ENCODE results near the gene PTPRZ1. TPM values are rescaled to one million over a fixed set of nuclear protein-coding genes. Genes with fewer than 3 reads are reported as not detected.

Gene PTPRZ1
- total and polyA plus RNA-seq, 2 of the 8 experiments (the other 6 are each of a cell fraction or from before 2014, with no cell fraction given) = 112 to 135 TPM

GRCh38 chr7:121914676-121915279, 41.8 kb downstream of the PTPRZ1 start:
- H3K4me3 ChIP-seq (ENCODE audit: extremely low read depth in 1 of 4, insufficient read depth in 2 of 4, low read depth in 3 of 4, low read length in 4 of 4) = no peak overlapping the region
- no peaks in the 10 kb centered on the region for H3K27me3 ChIP-seq (replicated peaks in 1 of 4; ENCODE audit: control insufficient read depth in 3 of 4, extremely low read depth in 1 of 4, insufficient read depth in 3 of 4, low read length in 3 of 4)
- peaks cover 0 to 9% (median 5%) of the 10 kb centered on the region in 4 experiments; a peak in 3 of 7 replicates for H3K4me1 ChIP-seq (replicated peaks in 1 of 4; ENCODE audit: control insufficient read depth in 3 of 4, insufficient read depth in 4 of 4, low read length in 3 of 4)
- H3K4ac ChIP-seq (replicated peaks; ENCODE audit: insufficient read length, low read depth, low read length) = no peak overlapping the region
- ChIA-PET CTCF (ENCODE audit: partially characterized antibody) (interaction anchor here (0.6 to 1.3 kb wide), 4 partner anchors 39 to 485 kb away, joined by 3 to 4 read pairs (median 4); no protein-coding TSS in a partner anchor), POLR2A (ENCODE audit: partially characterized antibody) (interaction anchor here (1.1 to 3.0 kb wide), 4 partner anchors 10 to 53 kb away, joined by 4 to 19 read pairs (median 4); no protein-coding TSS in a partner anchor)
- no peak overlapping the region for H4K5ac ChIP-seq (ENCODE audit: insufficient read length, low read depth, low read length)
- H3K18ac ChIP-seq (ENCODE audit: extremely low read depth, low read length) = no peak overlapping the region
- H4K20me1 ChIP-seq (replicated peaks in 1 of 2; ENCODE audit: control insufficient read depth in 1 of 2, insufficient read depth in 2 of 2, low read length in 2 of 2) = no peaks in the 10 kb centered on the region
- H3K4me2 ChIP-seq (ENCODE audit: insufficient read depth in 1 of 2, low read depth in 2 of 2, low read length in 2 of 2) = no peak overlapping the region
- 85% methylated on average over 6 of the region's 6 CpGs; no CpG with 5 or more reads in 1 of the 2 experiments for WGBS, 2 experiments (ENCODE audit: extremely low coverage in 1 of 2, insufficient coverage in 1 of 2, insufficient read length in 1 of 2, insufficient replicate concordance in 2 of 2, low coverage in 1 of 2, low lambda C conversion rate in 2 of 2, missing lambda C conversion rate in 1 of 2)
- DNase-seq (ENCODE audit: low read depth in 1 of 2, low spot score in 2 of 2) = no peak
- H4K8ac ChIP-seq (ENCODE audit: extremely low read depth, insufficient read depth, low read length) = no peak overlapping the region
- no peaks in the 10 kb centered on the region for H3K9me3 ChIP-seq (ENCODE audit: insufficient read depth in 2 of 2, low read depth in 1 of 2, low read length in 1 of 2)
- no peaks in the 10 kb centered on the region for H3K23me2 ChIP-seq (ENCODE audit: low read depth, low read length)
- H3K79me2 ChIP-seq (ENCODE audit: control insufficient read depth in 1 of 2, insufficient read depth in 2 of 2, low read length in 2 of 2) = peaks cover 0 to 90% of the 10 kb centered on the region in 2 experiments; a peak in 2 of 4 replicates
- no peak overlapping the region for H3K14ac ChIP-seq (ENCODE audit: insufficient read length)
- no peak overlapping the region for H3K23ac ChIP-seq (ENCODE audit: insufficient read length)
- H2BK15ac ChIP-seq (ENCODE audit: low read length) = no peak overlapping the region
- H2AK5ac ChIP-seq (ENCODE audit: low read depth, low read length) = no peak overlapping the region
- no peak for TF ChIP-seq CBX5 (IDR thresholded peaks at IDR 0.05; ENCODE audit: low read depth, low read length)
- no peak for FAIRE-seq
- H2BK12ac ChIP-seq (ENCODE audit: low read depth, low read length) = no peak overlapping the region; the same call in 1 of the 2 replicates
- no peaks in the 10 kb centered on the region for H3K79me1 ChIP-seq (ENCODE audit: low read depth, low read length)
- H3K36me3 ChIP-seq (ENCODE audit: control insufficient read depth in 2 of 4, insufficient read depth in 4 of 4, low read length in 3 of 4) = no peaks in the 10 kb centered on the region
- H2BK5ac ChIP-seq (ENCODE audit: low read depth, low read length) = no peak overlapping the region
- H2BK20ac ChIP-seq (ENCODE audit: low read length) = no peak overlapping the region
- H2BK120ac ChIP-seq (replicated peaks; ENCODE audit: low read depth, low read length) = no peak overlapping the region
- no peak overlapping the region; a peak in 1 of 7 replicates for H3K9ac ChIP-seq (replicated peaks in 1 of 4; ENCODE audit: extremely low read depth in 1 of 4, low read depth in 3 of 4, low read length in 3 of 4)
- no peak overlapping the region for H3K27ac ChIP-seq (ENCODE audit: low read depth, low read length)
- no peak overlapping the region for H4K91ac ChIP-seq (replicated peaks; ENCODE audit: insufficient read length, low read length)
- no peak overlapping the region for H2AFZ ChIP-seq (ENCODE audit: low read length)
- H3K56ac ChIP-seq (replicated peaks; ENCODE audit: insufficient read length, low read depth, low read length) = no peak overlapping the region

Measured in H1 (cell line).